ENCODE results near the gene LIN7B. TPM values are rescaled to one million over a fixed set of nuclear protein-coding genes. Genes with fewer than 3 reads are reported as not detected.

The LIN7B gene
- total RNA-seq, 1 experiment from 2014 or later, result 4.2 TPM

- Histone ChIP-seq H2AK5ac (ENCODE audit: insufficient read length, low read length) (no peak overlapping the region), H3K9ac (ENCODE audit: extremely low read depth, insufficient read length, low read length) (no peak overlapping the region), H2BK20ac (ENCODE audit: low read depth, low read length, poor library complexity, severe bottlenecking) (no peak overlapping the region), H3K9me3 (ENCODE audit: control insufficient read depth, low read depth, low read length) (no peaks in the 10 kb centered on the region), H4K8ac (replicated peaks; ENCODE audit: insufficient read length, low read depth, low read length) (no peak overlapping the region), H3K79me1 (ENCODE audit: insufficient read depth, low read depth, low read length, poor library complexity, severe bottlenecking) (no peaks in the 10 kb centered on the region), H2BK5ac (ENCODE audit: insufficient read length, low read length) (no peak overlapping the region), H2BK120ac (ENCODE audit: low read depth, low read length, poor library complexity, severe bottlenecking) (no peak overlapping the region), H2AFZ (ENCODE audit: low read length) (no peak overlapping the region), H3K23me2 (ENCODE audit: insufficient read length, low read depth, low read length, poor library complexity, severe bottlenecking) (peaks cover 14% of the 10 kb centered on the region), H3K4ac (ENCODE audit: low read depth, low read length) (no peak overlapping the region), H3K79me2 (ENCODE audit: insufficient read depth, low read length) (no peaks in the 10 kb centered on the region), H3T11ph (ENCODE audit: low read length) (no peak overlapping the region), H3K23ac (ENCODE audit: insufficient read length, low read depth, low read length) (no peak overlapping the region), H4K5ac (ENCODE audit: insufficient read length, low read depth, low read length) (no peak overlapping the region), H3K14ac (ENCODE audit: insufficient read depth, low read length) (no peak overlapping the region; the same call in 1 of the 2 replicates), H4K20me1 (ENCODE audit: control insufficient read depth, insufficient read depth, insufficient read length) (no peaks in the 10 kb centered on the region), H3K4me2 (ENCODE audit: insufficient read depth, insufficient read length, low read length) (no peak overlapping the region), H3K27ac (ENCODE audit: insufficient read length, low read depth, low read length) (no peak overlapping the region), H3K4me1 (ENCODE audit: insufficient read depth, low read length) (peaks cover 6% of the 10 kb centered on the region; the same call in 1 of the 2 replicates), H2BK12ac (ENCODE audit: insufficient read length, low read depth, low read length) (no peak overlapping the region), H4K91ac (ENCODE audit: insufficient read length, low read depth, low read length) (no peak overlapping the region), H2BK15ac (ENCODE audit: low read depth, low read length) (no peak overlapping the region), H3K27me3 (ENCODE audit: insufficient read depth, low read length) (no peaks in the 10 kb centered on the region; the same call in 1 of the 2 replicates), H3K18ac (ENCODE audit: insufficient read length, low read depth, low read length) (no peak overlapping the region), H3K56ac (ENCODE audit: insufficient read length, low read depth, low read length) (no peak overlapping the region)
- TF ChIP-seq CTCF (conservative IDR thresholded peaks at IDR 0.05), result no peak
- WGBS (ENCODE audit: extremely low coverage, insufficient read length, low lambda C conversion rate), result no CpG with 5 or more reads among the region's 13 CpGs
- no peak for DNase-seq
- Mint-ChIP-seq H3K27me3 (ENCODE audit: low read depth) (peaks cover 19% of the 10 kb centered on the region), H3K4me3 (no peak overlapping the region; a peak in 1 of 5 replicates), H3K4me1 (peaks cover 18 to 25% of the 10 kb centered on the region in 2 experiments), H3K36me3 (ENCODE audit: insufficient read depth in 1 of 3, low read depth in 3 of 3) (peaks cover 0 to 4% (median 0%) of the 10 kb centered on the region in 3 experiments; a peak in 1 of 7 replicates), H3K9me3 (no peaks in the 10 kb centered on the region; a peak in 2 of 5 replicates), H3K27ac (peak overlapping the region in 2 of 3 experiments; percentile 9 to 58; a peak in 3 of 7 replicates)
These were observed 46.5 kb downstream of the LIN7B start for GRCh38 chr19:49160450-49161189.

Measured in H9 (cell line).